Uterus (tissue), 4 donors: ENCODE results near the gene PTHLH. TPM values are rescaled to one million over a fixed set of nuclear protein-coding genes. Genes with fewer than 3 reads are reported as not detected.

Experiments used
- DNase-seq, 2 donors: peaks; one replicate each; pipeline ENCODE4 v3.0.0-alpha.2; 2019 to 2020
- H3K27ac ChIP-seq, 2 donors: fragments of 200-600 bp; sonication (generic); 1 replicate in 1 of 2; 2 replicates in 1 of 2; pipeline ENCODE4 v1.5.1; 2016 to 2018
- H3K27me3 ChIP-seq, 2 donors: fragments of 200-600 bp; sonication (generic); one replicate each; pipeline ENCODE4 v1.5.1; 2018 to 2019; ENCODE audit warnings: control low read depth in 1 of 2
- H3K36me3 ChIP-seq, 2 donors: fragments of 200-600 bp; sonication (generic); one replicate each; pipeline ENCODE4 v1.5.1; 2019; ENCODE audit warnings: control low read depth in 1 of 2
- H3K4me1 ChIP-seq, 2 donors: fragments of 200-600 bp; sonication (generic); one replicate each; pipeline ENCODE4 v1.5.1; 2018 to 2019; ENCODE audit warnings: control low read depth in 1 of 2
- H3K4me3 ChIP-seq, 2 donors: fragments of 200-600 bp; sonication (generic); 1 replicate in 1 of 2; 2 replicates in 1 of 2; pipeline ENCODE4 v1.5.1; 2018 to 2019; ENCODE audit warnings: mild to moderate bottlenecking in 1 of 2
- H3K9me3 ChIP-seq, 2 donors: fragments of 200-600 bp; sonication (generic); one replicate each; pipeline ENCODE4 v1.5.1; 2019; ENCODE audit warnings: control low read depth in 1 of 2
- POLR2A ChIP-seq, 2 donors: fragments of 450-650 bp; IDR thresholded peaks; one replicate each; pipeline ENCODE4 v1.6.1; 2016; ENCODE audit warnings: antibody characterized with exemption in 2 of 2, mild to moderate bottlenecking in 1 of 2, moderate library complexity in 1 of 2
- intact Hi-C: fragments of 100-400 bp; cut with DNase I; formaldehyde crosslinking; loops from one replicate; pipeline ENCODE4 v1.15.1; 2023; ENCODE audit warnings: low total_unique reads
- total RNA-seq, 4 donors: library from RNA; depleted of rRNA in 3 of 4; stranded (reverse); fragments of >200 nt in 3 of 4; gene quantifications; one replicate each; pipeline versions ENCODE4 v1.1.0 to v1.2.4, GENCODE V29; 2014 to 2023
- TF ChIP-seq, protein P1 (sequence below), 4 experiments: fragments of 200-600 bp in 2 of 4; fragments of 450-650 bp in 2 of 4; sonication (generic) in 2 of 4; IDR thresholded peaks; one replicate each; pipeline ENCODE4 v1.5.1; 2016 to 2019; ENCODE audit warnings: antibody characterized with exemption in 4 of 4, mild to moderate bottlenecking in 2 of 4, moderate library complexity in 1 of 4
- donor health status: DM: yes; HTN: yes; CAD: no.

The PTHLH gene
- total RNA-seq, 4 donors from 2014 or later = 1.5 to 2.4 TPM; not detected in 2

DNA sequence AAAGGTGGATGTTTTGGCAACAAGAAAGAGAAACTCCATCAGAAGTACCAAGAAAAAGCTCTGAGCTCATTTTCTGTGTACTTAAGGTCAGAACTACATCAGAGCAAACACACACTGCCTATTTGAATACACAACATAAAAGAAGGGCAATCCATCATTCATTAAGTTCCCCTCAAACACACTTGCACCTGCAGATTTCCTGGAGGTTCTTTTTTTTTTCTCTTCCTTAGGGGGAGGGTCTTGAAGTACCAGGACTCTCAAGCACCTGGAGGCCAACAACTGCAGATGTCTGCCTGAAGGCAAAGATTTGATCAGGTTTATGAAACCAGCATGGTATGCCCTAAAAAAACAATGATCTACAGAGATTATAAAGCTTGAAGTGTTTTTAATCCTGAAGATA, 26.1 kb upstream of the PTHLH start:
- Histone ChIP-seq H3K36me3 (no peaks in the 10 kb centered on the region), H3K9me3 (no peaks in the 10 kb centered on the region), H3K27me3 (no peaks in the 10 kb centered on the region), H3K4me1 (no peaks in the 10 kb centered on the region), H3K27ac (no peak overlapping the region), H3K4me3 (no peak overlapping the region)
- no peak for TF ChIP-seq POLR2A (IDR thresholded peaks at IDR 0.05)
- TF ChIP-seq, protein P1, sequence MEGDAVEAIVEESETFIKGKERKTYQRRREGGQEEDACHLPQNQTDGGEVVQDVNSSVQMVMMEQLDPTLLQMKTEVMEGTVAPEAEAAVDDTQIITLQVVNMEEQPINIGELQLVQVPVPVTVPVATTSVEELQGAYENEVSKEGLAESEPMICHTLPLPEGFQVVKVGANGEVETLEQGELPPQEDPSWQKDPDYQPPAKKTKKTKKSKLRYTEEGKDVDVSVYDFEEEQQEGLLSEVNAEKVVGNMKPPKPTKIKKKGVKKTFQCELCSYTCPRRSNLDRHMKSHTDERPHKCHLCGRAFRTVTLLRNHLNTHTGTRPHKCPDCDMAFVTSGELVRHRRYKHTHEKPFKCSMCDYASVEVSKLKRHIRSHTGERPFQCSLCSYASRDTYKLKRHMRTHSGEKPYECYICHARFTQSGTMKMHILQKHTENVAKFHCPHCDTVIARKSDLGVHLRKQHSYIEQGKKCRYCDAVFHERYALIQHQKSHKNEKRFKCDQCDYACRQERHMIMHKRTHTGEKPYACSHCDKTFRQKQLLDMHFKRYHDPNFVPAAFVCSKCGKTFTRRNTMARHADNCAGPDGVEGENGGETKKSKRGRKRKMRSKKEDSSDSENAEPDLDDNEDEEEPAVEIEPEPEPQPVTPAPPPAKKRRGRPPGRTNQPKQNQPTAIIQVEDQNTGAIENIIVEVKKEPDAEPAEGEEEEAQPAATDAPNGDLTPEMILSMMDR (IDR thresholded peaks at IDR 0.05) = no peak
- intact Hi-C loops = no loop called here
- DNase-seq = no peak

GRCh38 chr12:27998170-27998569, 25.6 kb upstream of the PTHLH start:
- Histone ChIP-seq H3K36me3 (no peaks in the 10 kb centered on the region), H3K27me3 (no peaks in the 10 kb centered on the region), H3K9me3 (no peaks in the 10 kb centered on the region), H3K4me1 (no peaks in the 10 kb centered on the region), H3K27ac (no peak overlapping the region), H3K4me3 (no peak overlapping the region)
- DNase-seq = no peak
- no peak for TF ChIP-seq POLR2A (IDR thresholded peaks at IDR 0.05)
- TF ChIP-seq, protein P1 (IDR thresholded peaks at IDR 0.05) = no peak
- intact Hi-C loops = no loop called here

- no peak overlapping the region for H3K4me3 ChIP-seq
- no peaks in the 10 kb centered on the region for H3K4me1 ChIP-seq
- H3K36me3 ChIP-seq = no peaks in the 10 kb centered on the region
- no peaks in the 10 kb centered on the region for H3K9me3 ChIP-seq
- no peak overlapping the region for H3K27ac ChIP-seq
- TF ChIP-seq POLR2A (IDR thresholded peaks at IDR 0.05) = no peak
- TF ChIP-seq, protein P1 (IDR thresholded peaks at IDR 0.05) = no peak
- no peaks in the 10 kb centered on the region for H3K27me3 ChIP-seq
- intact Hi-C loops = no loop called here
- DNase-seq = no peak
These were observed 24.2 kb upstream of the PTHLH start for GRCh38 chr12:27996761-27997160.

- Histone ChIP-seq H3K4me3 (no peak overlapping the region), H3K4me1 (no peaks in the 10 kb centered on the region)
- TF ChIP-seq, protein P1 (IDR thresholded peaks at IDR 0.05) = no peak
- no peak for TF ChIP-seq POLR2A (IDR thresholded peaks at IDR 0.05)
These were observed 22.9 kb upstream of the PTHLH start for GRCh38 chr12:27995406-27995805.

DNA sequence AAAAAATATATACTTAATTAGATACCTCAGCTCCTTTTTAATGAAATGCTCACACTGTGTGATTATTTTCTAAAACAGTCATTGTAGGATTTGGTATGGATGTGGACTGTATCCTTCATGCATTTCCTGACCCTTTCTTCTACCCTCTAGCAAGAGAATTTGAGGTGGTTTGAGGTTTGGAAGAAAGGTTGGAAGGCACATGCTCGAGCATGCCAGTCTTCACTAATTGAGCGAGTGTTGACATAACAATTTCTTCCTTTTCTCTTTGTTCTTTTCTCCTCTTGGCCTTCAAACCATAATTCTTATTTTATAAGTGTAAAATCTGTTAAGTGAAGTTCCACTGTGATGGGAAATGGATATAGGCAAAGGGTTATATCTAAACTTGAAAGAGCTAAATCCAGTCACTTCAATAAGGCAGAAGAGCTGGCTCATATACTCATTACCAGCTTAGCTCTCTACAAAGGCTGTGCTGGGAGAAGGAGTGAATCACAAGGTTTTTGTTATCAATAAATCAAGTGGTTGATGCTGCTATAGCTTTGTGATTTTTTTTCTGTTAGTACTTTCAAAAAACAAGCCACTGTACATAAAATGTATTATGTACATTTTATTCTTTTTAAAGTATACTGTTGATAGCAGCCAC, 16.2 kb upstream of the PTHLH start:
- intact Hi-C loops = no loop called here
- H3K9me3 ChIP-seq = peaks cover 0 to 7% of the 10 kb centered on the region in 2 donors
- H3K36me3 ChIP-seq = no peaks in the 10 kb centered on the region
- H3K27ac ChIP-seq = no peak overlapping the region
- H3K27me3 ChIP-seq = no peaks in the 10 kb centered on the region
- no peak overlapping the region for H3K4me3 ChIP-seq
- no peaks in the 10 kb centered on the region for H3K4me1 ChIP-seq
- no peak for DNase-seq
- TF ChIP-seq, protein P1 (IDR thresholded peaks at IDR 0.05) = no peak
- no peak for TF ChIP-seq POLR2A (IDR thresholded peaks at IDR 0.05)

More at GRCh38 chr12:27995406-27995805, 22.9 kb upstream of the PTHLH start:
- Histone ChIP-seq H3K27ac (no peak overlapping the region), H3K36me3 (no peaks in the 10 kb centered on the region), H3K9me3 (peaks cover 0 to 7% of the 10 kb centered on the region in 2 donors), H3K27me3 (no peaks in the 10 kb centered on the region)
- intact Hi-C loops = no loop called here
- DNase-seq = no peak
